Astrocyte of the cerebellum (primary cell): ENCODE measurements around the gene ZNF524.

Source experiments
- DNase-seq: peaks from one replicate; pipeline ENCODE4 v3.0.0-alpha.2; 2011; ENCODE audit warnings: low read depth
- H3K4me3 ChIP-seq: 2 replicates; pipeline ENCODE4 v1.5.1; 2011; ENCODE audit warnings: mild to moderate bottlenecking, low read depth, low read length, moderate library complexity
- in situ Hi-C: cut with HindIII; loops from 2 replicates; pipeline ENCODE4 v1.10.0; 2017; ENCODE audit warnings: low sequenced_read_pairs
- TF ChIP-seq, protein P1 (sequence below): IDR thresholded peaks from 2 replicates; pipeline ENCODE4 v1.5.1; 2012; ENCODE audit warnings: low read length, low read depth, moderate library complexity, mild to moderate bottlenecking; ENCODE audit errors: missing control alignments

ZNF524 gene

DNA sequence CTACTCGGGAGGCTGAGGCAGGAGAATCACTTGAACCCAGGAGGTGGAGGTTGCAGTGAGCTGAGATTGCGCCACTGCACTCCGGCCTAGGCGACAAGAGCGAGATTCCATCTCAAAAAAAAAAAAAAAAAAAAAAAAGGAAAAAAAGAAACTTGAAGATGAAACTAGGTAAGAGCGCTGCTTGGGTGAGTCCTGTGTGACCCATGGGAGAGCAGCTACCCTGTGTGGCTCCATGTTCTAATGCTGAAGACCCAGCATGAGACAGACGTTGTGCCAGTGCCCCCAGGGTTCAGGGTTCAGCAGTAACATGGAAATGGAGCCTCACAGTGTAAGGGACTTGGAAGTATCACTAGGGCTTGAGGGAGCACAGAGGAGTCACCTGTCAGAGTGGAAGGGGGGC, 18.3 kb downstream of the ZNF524 start:
- no peak overlapping the region for H3K4me3 ChIP-seq
- in situ Hi-C loops: loop anchor here (25.0 kb wide), 1 partner anchor 1156 kb away; the partner anchor contains the start of genes CDC42EP5 and LENG9
- DNase-seq: no peak
- TF ChIP-seq, protein P1, sequence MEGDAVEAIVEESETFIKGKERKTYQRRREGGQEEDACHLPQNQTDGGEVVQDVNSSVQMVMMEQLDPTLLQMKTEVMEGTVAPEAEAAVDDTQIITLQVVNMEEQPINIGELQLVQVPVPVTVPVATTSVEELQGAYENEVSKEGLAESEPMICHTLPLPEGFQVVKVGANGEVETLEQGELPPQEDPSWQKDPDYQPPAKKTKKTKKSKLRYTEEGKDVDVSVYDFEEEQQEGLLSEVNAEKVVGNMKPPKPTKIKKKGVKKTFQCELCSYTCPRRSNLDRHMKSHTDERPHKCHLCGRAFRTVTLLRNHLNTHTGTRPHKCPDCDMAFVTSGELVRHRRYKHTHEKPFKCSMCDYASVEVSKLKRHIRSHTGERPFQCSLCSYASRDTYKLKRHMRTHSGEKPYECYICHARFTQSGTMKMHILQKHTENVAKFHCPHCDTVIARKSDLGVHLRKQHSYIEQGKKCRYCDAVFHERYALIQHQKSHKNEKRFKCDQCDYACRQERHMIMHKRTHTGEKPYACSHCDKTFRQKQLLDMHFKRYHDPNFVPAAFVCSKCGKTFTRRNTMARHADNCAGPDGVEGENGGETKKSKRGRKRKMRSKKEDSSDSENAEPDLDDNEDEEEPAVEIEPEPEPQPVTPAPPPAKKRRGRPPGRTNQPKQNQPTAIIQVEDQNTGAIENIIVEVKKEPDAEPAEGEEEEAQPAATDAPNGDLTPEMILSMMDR: no peak

DNA sequence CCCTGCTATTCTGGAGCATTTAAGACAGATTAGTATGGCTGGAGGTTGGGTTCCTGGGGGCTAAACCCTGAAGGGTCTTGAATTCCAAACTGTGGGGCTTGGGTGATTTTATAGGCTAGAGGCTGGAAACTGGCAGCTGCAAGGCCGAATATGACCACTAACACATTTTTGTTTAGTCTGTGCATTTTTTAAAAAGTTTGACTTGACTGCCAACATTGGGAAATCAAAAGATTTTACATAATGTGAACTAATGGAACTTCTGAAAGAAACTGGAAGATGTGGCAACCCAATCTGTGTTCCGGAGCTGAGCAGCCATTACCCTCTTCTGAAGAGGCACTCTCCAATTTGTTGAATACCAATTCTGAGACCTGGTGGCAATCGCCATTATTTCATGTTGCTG, 19.2 kb downstream of the ZNF524 start:
- DNase-seq: no peak
- in situ Hi-C loops: loop anchor here (25.0 kb wide), 1 partner anchor 1157 kb away; the partner anchor contains the start of genes CDC42EP5 and LENG9
- no peak overlapping the region for H3K4me3 ChIP-seq
- TF ChIP-seq, protein P1: no peak

DNA sequence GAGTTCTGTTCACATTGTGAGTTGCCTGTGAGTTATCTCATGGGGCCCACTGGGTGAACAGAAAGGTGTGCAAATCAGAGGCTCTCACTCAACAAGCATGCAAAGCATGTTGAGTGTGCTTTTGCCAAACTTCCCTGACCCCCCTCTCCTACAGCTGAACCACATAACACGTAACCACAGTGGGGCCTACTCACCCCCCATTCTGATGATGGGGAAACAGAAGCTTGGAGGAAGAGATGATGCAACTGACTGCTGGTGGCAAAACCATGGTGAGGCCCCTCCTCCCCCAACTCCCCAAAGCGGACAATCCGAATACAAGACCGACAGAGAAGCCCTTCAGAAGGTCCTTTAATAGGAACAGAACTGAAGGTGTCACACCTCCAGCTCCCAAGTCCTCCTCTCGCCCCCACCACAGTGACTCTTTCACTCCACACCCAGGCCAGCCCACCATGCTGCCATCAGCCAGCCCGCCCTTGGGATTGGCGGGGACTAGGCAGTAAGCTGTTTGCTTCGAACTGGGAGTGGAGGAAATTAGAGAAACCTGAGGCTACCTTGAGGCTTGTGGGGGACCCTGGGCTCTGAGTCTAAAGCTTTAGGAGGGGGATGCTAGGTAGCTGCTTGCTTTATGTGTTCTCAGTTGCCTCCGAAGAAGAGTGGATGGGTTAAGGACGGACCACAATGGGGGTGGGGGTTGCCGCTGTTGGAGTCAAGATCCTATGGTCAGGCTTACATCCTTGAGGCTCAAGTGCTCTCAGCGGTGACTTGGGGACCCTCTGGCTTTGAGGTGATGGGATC, 20.5 kb downstream of the ZNF524 start:
- TF ChIP-seq, protein P1: no peak
- no peak overlapping the region for H3K4me3 ChIP-seq
- in situ Hi-C loops: loop anchor here (5.0 to 25.0 kb wide), 2 partner anchors 108 to 1158 kb away; partner anchors contain the start of genes CDC42EP5 and LENG9
- DNase-seq: no peak

DNA sequence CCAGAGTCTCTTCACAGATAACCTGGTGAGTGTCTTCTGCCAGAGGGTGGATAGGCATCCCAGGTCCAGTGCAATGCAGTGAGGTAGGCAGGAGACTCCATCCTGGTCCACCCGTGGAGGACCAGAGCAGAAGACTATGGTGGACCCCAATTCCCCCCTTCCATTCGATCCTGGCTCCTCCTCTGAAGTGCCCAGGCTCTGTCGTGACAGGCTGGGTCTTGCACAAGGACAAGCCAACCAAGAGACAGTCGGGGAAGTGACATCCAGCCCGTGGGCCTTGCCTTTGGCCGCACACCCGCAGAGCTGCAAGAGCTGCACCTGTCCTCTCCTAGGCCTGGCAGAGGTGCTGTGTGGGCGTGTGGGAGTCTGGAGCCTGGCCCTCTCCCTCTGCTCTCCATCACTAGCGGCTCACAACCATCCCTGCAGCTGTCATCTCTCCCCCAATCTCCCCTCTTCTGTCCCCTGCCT, 21.2 kb downstream of the ZNF524 start:
- H3K4me3 ChIP-seq: no peak overlapping the region
- in situ Hi-C loops: loop anchor here (5.0 to 25.0 kb wide), 2 partner anchors 109 to 1159 kb away; partner anchors contain the start of genes CDC42EP5 and LENG9
- TF ChIP-seq, protein P1: no peak
- DNase-seq: no peak

DNA sequence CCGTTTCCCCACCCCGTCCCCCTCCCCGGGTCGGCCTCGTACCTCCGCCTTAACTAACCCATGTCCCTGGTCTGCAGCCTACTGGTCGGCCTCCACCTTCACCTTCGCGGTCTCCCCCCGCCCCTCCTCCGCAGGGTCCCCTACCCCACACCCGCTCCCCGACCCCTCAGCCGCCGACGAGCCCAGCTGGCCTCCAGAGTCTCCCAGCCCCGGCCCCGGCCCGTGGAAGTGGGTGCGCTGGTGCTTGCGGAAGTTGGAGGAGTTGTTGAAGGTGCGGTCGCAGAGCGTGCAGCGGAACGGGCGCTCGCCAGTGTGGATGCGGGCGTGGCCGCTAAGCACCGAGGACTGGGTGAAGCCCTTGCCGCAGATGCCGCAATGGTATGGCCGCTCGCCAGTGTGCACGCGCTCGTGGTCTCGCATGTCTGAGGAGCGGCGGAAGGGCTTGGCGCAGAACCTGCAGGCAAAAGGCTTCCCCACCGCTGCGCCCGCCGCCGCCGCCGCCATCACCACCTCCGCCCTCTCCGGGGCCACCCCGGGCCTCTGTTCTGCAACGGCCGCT, 21.7 kb downstream of the ZNF524 start:
- TF ChIP-seq, protein P1: no peak
- no peak for DNase-seq
- in situ Hi-C loops: loop anchor here (5.0 to 25.0 kb wide), 2 partner anchors 109 to 1159 kb away; partner anchors contain the start of genes CDC42EP5 and LENG9
- no peak overlapping the region for H3K4me3 ChIP-seq

DNA sequence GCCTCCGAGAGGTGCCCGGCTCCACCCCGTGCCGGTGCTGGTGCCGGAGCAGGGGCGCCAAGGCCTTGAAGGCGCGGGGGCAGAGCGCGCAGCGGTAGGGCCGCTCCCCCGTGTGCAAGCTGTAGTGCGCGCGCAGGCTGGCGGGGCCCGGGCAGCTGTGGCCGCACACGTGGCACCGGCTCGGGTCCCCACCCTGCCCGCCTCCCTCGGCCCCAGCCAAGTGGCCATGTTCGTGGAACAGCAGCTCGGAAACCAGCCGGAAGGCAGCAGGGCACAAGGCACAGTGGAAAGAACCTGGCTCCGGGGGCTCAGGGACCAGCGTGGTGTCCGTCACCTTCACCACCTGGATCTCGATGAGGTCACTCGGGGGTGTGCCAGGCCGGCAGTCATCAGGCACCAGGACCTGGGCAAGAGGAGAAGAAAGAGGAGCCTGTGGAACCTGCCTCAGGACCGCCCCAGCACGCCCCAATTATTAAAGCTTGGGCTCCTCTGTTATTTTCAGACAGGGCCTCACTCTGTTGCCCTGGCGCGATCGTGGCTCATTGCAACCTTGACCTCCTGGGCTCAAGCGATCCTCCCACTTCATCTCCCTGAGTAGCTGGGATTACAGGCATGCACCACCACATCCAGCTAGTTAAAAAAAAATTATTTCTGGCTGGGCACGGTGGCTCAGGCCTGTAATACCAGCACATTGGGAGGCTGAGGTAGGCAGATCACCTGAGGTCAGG, 22.3 kb downstream of the ZNF524 start:
- in situ Hi-C loops: loop anchor here (5.0 to 25.0 kb wide), 2 partner anchors 110 to 1160 kb away; partner anchors contain the start of genes CDC42EP5 and LENG9
- H3K4me3 ChIP-seq: no peak overlapping the region
- TF ChIP-seq, protein P1: no peak
- no peak for DNase-seq
